LNCaP clone FGC (cell line): ENCODE measurements around the gene TRIM38.

Source experiments
- DNase-seq: peaks from one replicate; pipeline ENCODE4 v3.0.0-alpha.2; 2011; ENCODE audit warnings: low read depth
- H3K4me3 ChIP-seq: 2 replicates; pipeline ENCODE4 v1.5.1; 2011; ENCODE audit warnings: mild to moderate bottlenecking, low read depth, low read length, control low read depth
- TF ChIP-seq, protein P1 (sequence below): IDR thresholded peaks from 2 replicates; pipeline ENCODE4 v1.5.1; 2012; ENCODE audit warnings: mild to moderate bottlenecking; ENCODE audit not compliant: control insufficient read depth, insufficient read depth; ENCODE audit errors: extremely low read depth

Gene TRIM38

GRCh38 chr6:25959890-25960536, 2.6 kb upstream of the TRIM38 start:
- no peak overlapping the region for H3K4me3 ChIP-seq
- no peak for DNase-seq
- TF ChIP-seq, protein P1, sequence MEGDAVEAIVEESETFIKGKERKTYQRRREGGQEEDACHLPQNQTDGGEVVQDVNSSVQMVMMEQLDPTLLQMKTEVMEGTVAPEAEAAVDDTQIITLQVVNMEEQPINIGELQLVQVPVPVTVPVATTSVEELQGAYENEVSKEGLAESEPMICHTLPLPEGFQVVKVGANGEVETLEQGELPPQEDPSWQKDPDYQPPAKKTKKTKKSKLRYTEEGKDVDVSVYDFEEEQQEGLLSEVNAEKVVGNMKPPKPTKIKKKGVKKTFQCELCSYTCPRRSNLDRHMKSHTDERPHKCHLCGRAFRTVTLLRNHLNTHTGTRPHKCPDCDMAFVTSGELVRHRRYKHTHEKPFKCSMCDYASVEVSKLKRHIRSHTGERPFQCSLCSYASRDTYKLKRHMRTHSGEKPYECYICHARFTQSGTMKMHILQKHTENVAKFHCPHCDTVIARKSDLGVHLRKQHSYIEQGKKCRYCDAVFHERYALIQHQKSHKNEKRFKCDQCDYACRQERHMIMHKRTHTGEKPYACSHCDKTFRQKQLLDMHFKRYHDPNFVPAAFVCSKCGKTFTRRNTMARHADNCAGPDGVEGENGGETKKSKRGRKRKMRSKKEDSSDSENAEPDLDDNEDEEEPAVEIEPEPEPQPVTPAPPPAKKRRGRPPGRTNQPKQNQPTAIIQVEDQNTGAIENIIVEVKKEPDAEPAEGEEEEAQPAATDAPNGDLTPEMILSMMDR: no peak

DNA sequence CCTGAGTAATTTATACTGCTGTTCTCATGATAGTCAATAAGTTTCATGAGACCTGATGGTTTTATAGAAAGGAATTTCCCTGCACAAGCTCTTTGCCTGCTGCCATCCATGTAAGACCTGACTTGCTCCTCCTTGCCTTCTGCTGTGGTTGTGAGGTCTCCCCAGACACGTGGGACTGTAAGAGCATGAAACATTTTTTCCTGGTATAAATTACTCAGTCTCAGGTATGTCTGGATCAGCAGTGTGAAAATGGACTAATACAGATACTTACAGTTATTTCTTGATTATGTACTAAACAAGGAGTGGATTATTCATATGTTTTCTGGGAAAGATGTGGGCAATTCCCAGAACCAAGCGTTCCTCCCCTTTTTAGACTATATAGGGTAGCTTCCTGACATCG, 1.9 kb upstream of the TRIM38 start:
- no peak for DNase-seq
- H3K4me3 ChIP-seq: no peak overlapping the region
- TF ChIP-seq, protein P1: no peak

DNA sequence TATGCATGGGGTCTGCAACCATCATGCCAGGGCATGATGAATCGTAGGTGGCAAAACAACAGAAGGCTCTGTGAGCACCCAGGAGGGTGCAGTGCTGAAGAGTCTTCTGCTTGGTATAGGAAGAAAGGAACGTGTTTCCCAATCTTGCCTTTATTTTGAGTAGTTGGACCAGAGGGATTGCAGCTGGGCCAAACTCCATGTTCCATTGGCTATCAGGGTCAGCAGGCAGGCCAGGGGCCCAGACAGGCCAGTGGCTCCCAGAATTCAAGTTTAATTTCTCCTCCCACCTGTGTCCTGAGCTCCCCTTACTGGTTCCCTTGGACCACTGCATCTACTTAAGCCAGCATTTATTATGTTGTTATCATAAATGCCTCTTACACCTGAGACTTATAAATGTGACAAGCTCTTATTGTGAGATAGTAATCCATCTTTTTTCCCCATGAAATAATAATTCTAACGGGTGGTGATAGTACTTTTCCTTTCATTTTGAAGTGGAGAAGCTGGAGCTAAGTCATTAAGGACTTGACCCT, 918 bp upstream of the TRIM38 start:
- H3K4me3 ChIP-seq: no peak overlapping the region

GRCh38 chr6:25963426-25964123, 973 bp downstream of the TRIM38 start:
- peak overlapping the region; percentile 77 for H3K4me3 ChIP-seq
- peak; percentile 51 for DNase-seq
- TF ChIP-seq, protein P1: no peak

More for the DNA sequence above, 918 bp upstream of the TRIM38 start:
- TF ChIP-seq, protein P1: no peak
- DNase-seq: no peak

GRCh38 chr6:25965058-25965457, 2.5 kb downstream of the TRIM38 start:
- DNase-seq: no peak
- no peak overlapping the region for H3K4me3 ChIP-seq
- TF ChIP-seq, protein P1: no peak

GRCh38 chr6:25966711-25967110, 4.1 kb downstream of the TRIM38 start:
- TF ChIP-seq, protein P1: no peak
- DNase-seq: no peak
- H3K4me3 ChIP-seq: no peak overlapping the region
